Skeletal muscle tissue (tissue), 4 donors: ENCODE measurements around the gene DQX1. TPM values are rescaled to one million over a fixed set of nuclear protein-coding genes. Genes with fewer than 3 reads are reported as not detected.

ENCODE experiments used
- H3K27ac ChIP-seq: one replicate; pipeline ENCODE4 v1.7.0; 2013; ENCODE audit warnings: mild to moderate bottlenecking, low read depth, low read length, inconsistent platforms
- H3K27me3 ChIP-seq, 3 donors: one replicate each; pipeline ENCODE4 v1.7.0; 2013; ENCODE audit warnings: low read length in 3 of 3; ENCODE audit not compliant: control insufficient read depth in 3 of 3, insufficient read depth in 3 of 3
- H3K36me3 ChIP-seq, 3 donors: one replicate each; pipeline ENCODE4 v1.7.0; 2013; ENCODE audit warnings: low read length in 3 of 3; ENCODE audit not compliant: control insufficient read depth in 3 of 3, insufficient read depth in 3 of 3
- H3K4me1 ChIP-seq, 3 donors: one replicate each; pipeline ENCODE4 v1.7.0; 2013; ENCODE audit warnings: low read length in 3 of 3, mild to moderate bottlenecking in 3 of 3; ENCODE audit not compliant: control insufficient read depth in 3 of 3, insufficient read depth in 3 of 3
- H3K4me3 ChIP-seq, 3 donors: one replicate each; pipeline ENCODE4 v1.7.0; 2013; ENCODE audit warnings: low read length in 3 of 3
- H3K9ac ChIP-seq, 3 donors: one replicate each; pipeline ENCODE4 v1.7.0; 2013; ENCODE audit warnings: low read length in 3 of 3, mild to moderate bottlenecking in 3 of 3, moderate library complexity in 2 of 3, low read depth in 1 of 3
- H3K9me3 ChIP-seq, 3 donors: one replicate each; pipeline ENCODE4 v1.7.0; 2013; ENCODE audit warnings: low read length in 3 of 3; ENCODE audit not compliant: control insufficient read depth in 3 of 3
- total RNA-seq: library from RNA; depleted of rRNA; stranded (reverse); fragments of >200 nt; gene quantifications from one replicate; pipeline ENCODE4 v1.2.3, GENCODE V29; 2014
- donor health status: Osteomylitis.

DQX1 gene
- total RNA-seq, 1 donor from 2014 or later = not detected

- Histone ChIP-seq H3K4me3 (no peak overlapping the region), H3K9ac (no peak overlapping the region)
These were observed 9.5 kb upstream of the DQX1 start for GRCh38 chr2:74535440-74535965.

GRCh38 chr2:74534411-74534810 is 8.4 kb upstream of the DQX1 start:
- Histone ChIP-seq H3K36me3 (peaks cover 20 to 29% (median 24%) of the 10 kb centered on the region in 3 donors), H3K27ac (no peak overlapping the region), H3K4me1 (peaks cover 12 to 13% (median 13%) of the 10 kb centered on the region in 3 donors), H3K9me3 (no peaks in the 10 kb centered on the region), H3K27me3 (peaks cover 2 to 9% (median 4%) of the 10 kb centered on the region in 3 donors), H3K4me3 (no peak overlapping the region), H3K9ac (no peak overlapping the region)

More at GRCh38 chr2:74535440-74535965, 9.5 kb upstream of the DQX1 start:
- H3K36me3 ChIP-seq = peaks cover 20 to 29% (median 24%) of the 10 kb centered on the region in 3 donors
- peaks cover 2 to 9% (median 4%) of the 10 kb centered on the region in 3 donors for H3K27me3 ChIP-seq
- H3K9me3 ChIP-seq = no peaks in the 10 kb centered on the region
- H3K27ac ChIP-seq = no peak overlapping the region
- H3K4me1 ChIP-seq = peaks cover 12 to 14% (median 13%) of the 10 kb centered on the region in 3 donors

GRCh38 chr2:74533464-74533863 is 7.4 kb upstream of the DQX1 start:
- Histone ChIP-seq H3K9me3 (no peaks in the 10 kb centered on the region), H3K36me3 (peaks cover 22 to 34% (median 25%) of the 10 kb centered on the region in 3 donors), H3K27ac (no peak overlapping the region), H3K4me1 (peaks cover 20 to 22% (median 20%) of the 10 kb centered on the region in 3 donors), H3K9ac (no peak overlapping the region), H3K27me3 (peaks cover 0 to 4% (median 1%) of the 10 kb centered on the region in 3 donors), H3K4me3 (no peak overlapping the region)

GRCh38 chr2:74532222-74532621 is 6.2 kb upstream of the DQX1 start:
- Histone ChIP-seq H3K4me3 (no peak overlapping the region), H3K27ac (no peak overlapping the region), H3K9ac (no peak overlapping the region), H3K27me3 (peaks cover 0 to 3% (median 0%) of the 10 kb centered on the region in 3 donors), H3K4me1 (peaks cover 25 to 31% (median 29%) of the 10 kb centered on the region in 3 donors), H3K36me3 (peaks cover 33 to 46% (median 37%) of the 10 kb centered on the region in 3 donors), H3K9me3 (no peaks in the 10 kb centered on the region)

GRCh38 chr2:74531666-74532065 is 5.6 kb upstream of the DQX1 start:
- Histone ChIP-seq H3K4me1 (peaks cover 25 to 31% (median 29%) of the 10 kb centered on the region in 3 donors), H3K4me3 (no peak overlapping the region), H3K27me3 (peaks cover 0 to under 1% (median 0%) of the 10 kb centered on the region in 3 donors), H3K9me3 (no peaks in the 10 kb centered on the region), H3K36me3 (peaks cover 39 to 51% (median 43%) of the 10 kb centered on the region in 3 donors), H3K27ac (no peak overlapping the region), H3K9ac (no peak overlapping the region)

GRCh38 chr2:74530239-74531187 is 4.5 kb upstream of the DQX1 start:
- Histone ChIP-seq H3K27me3 (no peaks in the 10 kb centered on the region), H3K4me3 (peak overlapping the region; percentile 83 to 93 (median 88)), H3K4me1 (peaks cover 25 to 31% (median 29%) of the 10 kb centered on the region in 3 donors), H3K27ac (peak overlapping the region; percentile 82), H3K36me3 (peaks cover 49 to 63% (median 52%) of the 10 kb centered on the region in 3 donors), H3K9me3 (no peaks in the 10 kb centered on the region), H3K9ac (peak overlapping the region; percentile 78 to 88 (median 82))

- Histone ChIP-seq H3K36me3 (peaks cover 50 to 64% (median 52%) of the 10 kb centered on the region in 3 donors), H3K4me1 (peaks cover 25 to 31% (median 29%) of the 10 kb centered on the region in 3 donors), H3K9ac (peak within 1 kb of the TSS; percentile 89 to 100 (median 100)), H3K27ac (peak within 1 kb of the TSS; percentile 82), H3K4me3 (peak within 1 kb of the TSS; percentile 93 to 99 (median 99)), H3K9me3 (no peaks in the 10 kb centered on the region), H3K27me3 (no peaks in the 10 kb centered on the region)
These were observed 3.6 kb upstream of the DQX1 start, which contains the start of the genes AUP1 and HTRA2 for GRCh38 chr2:74529357-74530238. Gene AUP1, minus strand, starts transcription at chr2:74529706. Its CDS starts 77 bp downstream, at chr2:74529629. Gene HTRA2, plus strand, starts transcription at chr2:74529933. Its CDS starts 74 bp downstream, at chr2:74530007.

GRCh38 chr2:74528600-74529356 is 2.7 kb upstream of the DQX1 start:
- no peaks in the 10 kb centered on the region for H3K9me3 ChIP-seq
- H3K9ac ChIP-seq = peak overlapping the region; percentile 89 to 100 (median 100)
- peaks cover 48 to 61% (median 50%) of the 10 kb centered on the region in 3 donors for H3K36me3 ChIP-seq
- peak overlapping the region; percentile 93 to 99 (median 99) for H3K4me3 ChIP-seq
- H3K27ac ChIP-seq = peak overlapping the region; percentile 82
- no peaks in the 10 kb centered on the region for H3K27me3 ChIP-seq
- peaks cover 25 to 31% (median 29%) of the 10 kb centered on the region in 3 donors for H3K4me1 ChIP-seq
